PFSK-1 (cell line): Measurements from ENCODE around the gene CREB1.

Source experiments
- POLR2AphosphoS5 ChIP-seq: IDR thresholded peaks from 2 replicates; pipeline ENCODE4 v1.6.1; 2012; ENCODE audit warnings: low read depth, mild to moderate bottlenecking, control low read depth, low read length, moderate library complexity
- REST ChIP-seq, 2 experiments: IDR thresholded peaks; 2 replicates each; pipeline versions ENCODE4 v1.6.1 to v1.8.0; 2011 to 2012; ENCODE audit warnings: low read depth in 2 of 2, low read length in 2 of 2, control low read depth in 1 of 2, inconsistent platforms in 1 of 2, mild to moderate bottlenecking in 1 of 2, moderate library complexity in 1 of 2; ENCODE audit not compliant: insufficient read depth in 1 of 2
- SIN3A ChIP-seq: IDR thresholded peaks from 2 replicates; pipeline ENCODE4 v1.6.1; 2012; ENCODE audit warnings: mild to moderate bottlenecking, low read length, moderate library complexity, borderline replicate concordance; ENCODE audit not compliant: insufficient read depth
- TAF1 ChIP-seq: IDR thresholded peaks from 2 replicates; pipeline ENCODE4 v1.6.1; 2012; ENCODE audit warnings: low read length, control low read depth, borderline replicate concordance; ENCODE audit not compliant: insufficient read depth

- TF ChIP-seq TAF1 (no peak), POLR2AphosphoS5 (no peak), SIN3A (no peak), REST (IDR thresholded peaks at IDR 0.05; ENCODE audit: insufficient read depth in 1 of 2, low read depth in 2 of 2, low read length in 2 of 2) (no peak)
These were observed 63.5 kb downstream of the CREB1 start for GRCh38 chr2:207593277-207593676.
